ENCODE data around the gene C4orf33. TPM values are rescaled to one million over a fixed set of nuclear protein-coding genes. Genes with fewer than 3 reads are reported as not detected.
A peak's percentile ranks its signal among the peaks of the same experiment; 100 is the strongest.

The C4orf33 gene
- total RNA-seq, 2 donors from 2014 or later: 14.9 to 31.2 TPM

GRCh38 chr4:129092631-129093190 lies 3.2 kb upstream of the C4orf33 start:
- no peak for TF ChIP-seq CTCF (IDR thresholded peaks at IDR 0.05)
- Histone ChIP-seq H3K9ac (ENCODE audit: low read depth in 2 of 2, low read length in 2 of 2) (peak overlapping the region; percentile 88 to 98), H3K4me1 (no peaks in the 10 kb centered on the region), H3K27ac (peak overlapping the region; percentile 96), H3K36me3 (no peaks in the 10 kb centered on the region), H3K9me3 (no peaks in the 10 kb centered on the region), H3K27me3 (no peaks in the 10 kb centered on the region), H3K4me3 (peak overlapping the region; percentile 70)
- no peak for DNase-seq
- intact Hi-C loops (cut with DNase I): no loop called here

- TF ChIP-seq CTCF (IDR thresholded peaks at IDR 0.05): no peak
- Histone ChIP-seq H3K9me3 (no peaks in the 10 kb centered on the region), H3K9ac (ENCODE audit: low read depth in 2 of 2, low read length in 2 of 2) (peak within 1 kb of the TSS; percentile 88 to 98), H3K36me3 (no peaks in the 10 kb centered on the region), H3K27me3 (no peaks in the 10 kb centered on the region), H3K27ac (peak within 1 kb of the TSS; percentile 96), H3K4me1 (no peaks in the 10 kb centered on the region), H3K4me3 (peak within 1 kb of the TSS; percentile 70)
- DNase-seq: peak; percentile 100
- intact Hi-C loops (cut with DNase I): no loop called here
These were observed 2.6 kb upstream of the C4orf33 start, which contains the start of gene SCLT1 for GRCh38 chr4:129093191-129093920. TSS of gene SCLT1 (minus strand) at chr4:129093539. CDS start at chr4:129093103, 436 bp downstream.

- no peak overlapping the region for H3K9ac ChIP-seq (ENCODE audit: low read depth in 2 of 2, low read length in 2 of 2)
- no peak overlapping the region for H3K4me3 ChIP-seq
- no peaks in the 10 kb centered on the region for H3K36me3 ChIP-seq
- no peaks in the 10 kb centered on the region for H3K4me1 ChIP-seq
- no peaks in the 10 kb centered on the region for H3K27me3 ChIP-seq
- intact Hi-C loops (cut with DNase I): no loop called here
- DNase-seq: no peak
- no peaks in the 10 kb centered on the region for H3K9me3 ChIP-seq
- no peak overlapping the region for H3K27ac ChIP-seq
- TF ChIP-seq CTCF (IDR thresholded peaks at IDR 0.05): no peak
These were observed 1.6 kb upstream of the C4orf33 start for GRCh38 chr4:129094347-129094746.

GRCh38 chr4:129098531-129099001 lies 2.6 kb downstream of the C4orf33 start:
- no peak for DNase-seq
- no peak overlapping the region for H3K9ac ChIP-seq (ENCODE audit: low read depth in 2 of 2, low read length in 2 of 2)
- intact Hi-C loops (cut with DNase I): no loop called here
- H3K27ac ChIP-seq: no peak overlapping the region
- no peaks in the 10 kb centered on the region for H3K27me3 ChIP-seq
- H3K36me3 ChIP-seq: no peaks in the 10 kb centered on the region
- no peaks in the 10 kb centered on the region for H3K9me3 ChIP-seq
- no peaks in the 10 kb centered on the region for H3K4me1 ChIP-seq
- TF ChIP-seq CTCF (IDR thresholded peaks at IDR 0.05): no peak
- H3K4me3 ChIP-seq: no peak overlapping the region

- no peak for TF ChIP-seq CTCF (IDR thresholded peaks at IDR 0.05)
- DNase-seq: no peak
- Histone ChIP-seq H3K9ac (ENCODE audit: low read depth in 2 of 2, low read length in 2 of 2) (no peak overlapping the region), H3K4me3 (no peak overlapping the region), H3K4me1 (no peaks in the 10 kb centered on the region), H3K27ac (no peak overlapping the region), H3K27me3 (no peaks in the 10 kb centered on the region), H3K9me3 (no peaks in the 10 kb centered on the region), H3K36me3 (no peaks in the 10 kb centered on the region)
- intact Hi-C loops (cut with DNase I): no loop called here
These were observed 14.2 kb downstream of the C4orf33 start for GRCh38 chr4:129109965-129110824.

Data from colonic mucosa (tissue), 4 donors.